Memory B cell (primary cell): ENCODE results near the gene ATP10A.

ENCODE experiments used
- ATAC-seq: fragments of 150-1000 bp; cut with Tn5 transposase; 2 replicates; pipeline ENCODE4 v1.10.0; 2021; ENCODE audit warnings: low read depth, mild to moderate bottlenecking, moderate library complexity
- DNase-seq, 2 donors: peaks; one replicate each; pipeline ENCODE4 v3.0.0; 2022; ENCODE audit warnings: low spot score in 2 of 2
- H3K27ac Mint-ChIP-seq: one replicate; pipeline ENCODE4 v1.8.0; 2022; ENCODE audit warnings: mild to moderate bottlenecking, moderate library complexity, mixed read lengths
- H3K27me3 Mint-ChIP-seq: one replicate; pipeline ENCODE4 v1.8.0; 2022; ENCODE audit warnings: mixed read lengths
- H3K36me3 Mint-ChIP-seq: one replicate; pipeline ENCODE4 v1.8.0; 2022; ENCODE audit warnings: mild to moderate bottlenecking, mixed read lengths
- H3K4me1 Mint-ChIP-seq: one replicate; pipeline ENCODE4 v1.8.0; 2022; ENCODE audit warnings: mixed read lengths
- H3K4me3 Mint-ChIP-seq: one replicate; pipeline ENCODE4 v1.8.0; 2022; ENCODE audit warnings: mild to moderate bottlenecking, moderate library complexity, mixed read lengths
- H3K9me3 Mint-ChIP-seq: one replicate; pipeline ENCODE4 v1.8.0; 2022; ENCODE audit warnings: mixed read lengths

ATP10A gene

GRCh38 chr15:25795712-25796111 lies 67.4 kb downstream of the ATP10A start:
- Mint-ChIP-seq H3K9me3 (no peaks in the 10 kb centered on the region), H3K4me3 (no peak overlapping the region), H3K27me3 (peaks cover 9% of the 10 kb centered on the region), H3K27ac (no peak overlapping the region), H3K4me1 (peaks cover 14% of the 10 kb centered on the region), H3K36me3 (no peaks in the 10 kb centered on the region)
- DNase-seq (no peak), ATAC-seq (no peak)

DNA sequence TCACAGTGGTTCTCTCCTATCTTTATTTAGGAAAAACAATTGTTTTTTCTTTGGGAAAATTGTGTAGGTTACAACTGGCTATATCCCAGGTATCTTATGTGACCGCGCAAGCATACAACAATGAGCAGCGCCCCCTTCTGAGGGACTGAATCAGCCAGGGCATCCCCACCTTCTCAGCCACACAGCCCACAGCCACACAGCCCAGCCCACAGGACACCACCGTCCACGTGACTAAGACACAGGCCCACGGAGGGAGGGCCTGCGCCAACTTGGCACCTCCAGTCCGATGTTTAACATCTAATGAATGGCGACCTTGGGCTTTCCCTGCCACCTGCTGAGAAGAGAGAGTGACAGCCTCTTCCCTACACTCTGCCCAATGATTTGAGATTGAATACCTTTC lies 68.1 kb downstream of the ATP10A start:
- ATAC-seq: no peak
- no peak overlapping the region for H3K4me3 Mint-ChIP-seq
- no peaks in the 10 kb centered on the region for H3K9me3 Mint-ChIP-seq
- no peak for DNase-seq
- H3K27me3 Mint-ChIP-seq: peaks cover 6% of the 10 kb centered on the region
- H3K4me1 Mint-ChIP-seq: peaks cover 12% of the 10 kb centered on the region
- no peaks in the 10 kb centered on the region for H3K36me3 Mint-ChIP-seq
- no peak overlapping the region for H3K27ac Mint-ChIP-seq

- H3K27me3 Mint-ChIP-seq: no peaks in the 10 kb centered on the region
- H3K4me3 Mint-ChIP-seq: no peak overlapping the region
- no peak overlapping the region for H3K27ac Mint-ChIP-seq
- peaks cover 8% of the 10 kb centered on the region for H3K4me1 Mint-ChIP-seq
- no peaks in the 10 kb centered on the region for H3K9me3 Mint-ChIP-seq
- ATAC-seq (peak; percentile 86), DNase-seq (no peak)
- H3K36me3 Mint-ChIP-seq: no peaks in the 10 kb centered on the region
Observed at GRCh38 chr15:25793354-25794050, 69.6 kb downstream of the ATP10A start.

DNA sequence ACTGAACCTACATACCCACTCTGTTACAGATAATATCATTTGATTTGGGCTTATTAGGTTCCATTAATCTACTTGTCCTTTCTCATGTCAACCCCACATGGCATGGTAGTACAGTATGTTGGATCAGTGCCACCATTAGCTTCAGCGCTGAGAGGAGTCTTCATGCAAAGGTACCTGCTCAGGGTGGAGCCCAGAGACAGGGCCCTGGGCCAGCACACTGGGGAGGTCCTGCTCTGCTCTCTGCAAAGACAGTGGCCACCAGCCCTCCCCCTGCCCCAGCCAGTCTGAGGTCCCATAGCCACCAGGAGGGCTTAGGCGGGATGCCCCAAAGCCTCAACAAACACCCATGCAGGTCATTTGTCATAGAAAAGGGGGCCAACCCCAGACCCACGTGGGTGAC lies 71.0 kb downstream of the ATP10A start:
- Mint-ChIP-seq H3K4me3 (no peak overlapping the region), H3K4me1 (peaks cover 8% of the 10 kb centered on the region), H3K36me3 (no peaks in the 10 kb centered on the region), H3K27ac (no peak overlapping the region), H3K27me3 (no peaks in the 10 kb centered on the region), H3K9me3 (no peaks in the 10 kb centered on the region)
- ATAC-seq: no peak
- no peak for DNase-seq

GRCh38 chr15:25790000-25790660 lies 73.0 kb downstream of the ATP10A start:
- Mint-ChIP-seq H3K27ac (no peak overlapping the region), H3K4me3 (no peak overlapping the region), H3K36me3 (no peaks in the 10 kb centered on the region), H3K9me3 (no peaks in the 10 kb centered on the region), H3K27me3 (no peaks in the 10 kb centered on the region), H3K4me1 (peaks cover 5% of the 10 kb centered on the region)
- DNase-seq (no peak), ATAC-seq (no peak)

DNA sequence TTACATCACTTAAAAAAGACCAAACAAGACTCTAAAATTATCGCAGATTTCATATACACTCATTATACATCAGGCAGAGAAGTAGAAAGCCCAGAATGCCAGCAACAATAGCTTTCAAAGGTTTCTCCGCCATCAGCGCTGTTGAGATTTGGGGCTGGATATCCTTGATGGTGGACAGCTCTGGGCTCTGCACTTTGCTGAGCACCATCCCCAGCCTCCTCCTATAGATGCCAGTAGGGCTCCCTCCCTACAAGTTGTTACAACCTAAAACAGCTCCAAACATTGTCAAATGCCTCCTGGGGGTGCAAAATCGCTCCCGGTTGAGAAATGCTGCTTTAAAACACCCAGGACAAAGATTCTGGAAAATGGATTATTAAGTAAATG lies 73.5 kb downstream of the ATP10A start:
- Mint-ChIP-seq H3K36me3 (no peaks in the 10 kb centered on the region), H3K4me3 (no peak overlapping the region), H3K4me1 (peaks cover 4% of the 10 kb centered on the region), H3K27me3 (no peaks in the 10 kb centered on the region), H3K27ac (no peak overlapping the region), H3K9me3 (no peaks in the 10 kb centered on the region)
- DNase-seq (no peak), ATAC-seq (no peak)

DNA sequence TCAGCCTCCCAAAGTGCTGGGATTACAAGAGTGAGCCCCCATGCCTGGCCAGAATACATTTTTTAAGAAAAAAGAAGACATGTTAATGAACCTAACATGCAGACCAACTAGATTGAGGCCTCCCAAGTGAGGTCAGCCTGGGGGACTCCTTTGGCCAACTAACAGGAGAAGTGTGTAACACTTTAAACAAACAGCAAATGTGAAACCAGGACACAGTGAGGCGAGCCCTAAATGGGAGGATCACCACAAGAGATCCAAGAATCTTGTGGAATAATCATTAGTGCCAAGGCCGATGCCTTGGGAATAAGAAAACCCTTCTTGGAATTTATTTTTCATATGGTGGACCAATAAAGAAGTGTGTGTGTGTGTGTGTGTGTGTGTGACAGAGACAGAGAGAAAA lies 73.9 kb downstream of the ATP10A start:
- H3K27me3 Mint-ChIP-seq: no peaks in the 10 kb centered on the region
- DNase-seq (no peak), ATAC-seq (no peak)
- H3K9me3 Mint-ChIP-seq: no peaks in the 10 kb centered on the region
- H3K36me3 Mint-ChIP-seq: no peaks in the 10 kb centered on the region
- peaks cover 4% of the 10 kb centered on the region for H3K4me1 Mint-ChIP-seq
- H3K4me3 Mint-ChIP-seq: no peak overlapping the region
- H3K27ac Mint-ChIP-seq: no peak overlapping the region

DNA sequence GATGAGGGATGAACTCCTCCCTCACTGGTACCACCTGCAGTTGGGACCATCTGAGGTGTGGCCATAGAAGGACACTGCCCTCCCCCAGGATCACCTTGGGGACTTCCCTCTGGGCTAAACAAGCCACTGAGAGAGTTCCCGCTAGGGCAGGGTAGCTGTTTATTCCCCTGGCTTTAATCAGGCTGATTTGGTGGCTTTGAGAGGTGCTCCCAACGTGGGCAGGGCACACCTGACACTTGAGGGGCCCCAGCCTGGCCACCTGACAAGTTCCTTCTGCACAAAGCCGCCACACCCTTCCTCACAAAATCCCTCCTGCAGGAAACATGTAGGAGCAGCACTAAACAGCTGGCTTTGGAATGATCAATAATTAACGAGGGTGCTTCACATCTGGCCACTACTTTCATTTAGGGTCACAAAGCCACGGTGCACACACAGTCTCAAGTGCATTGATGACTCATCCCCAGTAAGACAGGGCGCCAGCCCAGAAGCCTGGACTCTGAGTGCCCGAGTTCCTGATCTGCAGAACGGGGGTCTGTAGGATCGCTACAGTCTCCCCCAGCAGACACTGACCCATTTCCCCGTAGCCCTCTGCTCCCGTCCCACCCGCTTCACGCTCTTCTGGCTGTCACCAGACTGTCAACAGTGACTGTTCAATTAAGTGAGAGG lies 75.1 kb downstream of the ATP10A start:
- DNase-seq (no peak), ATAC-seq (no peak)
- H3K36me3 Mint-ChIP-seq: no peaks in the 10 kb centered on the region
- H3K27ac Mint-ChIP-seq: no peak overlapping the region
- H3K9me3 Mint-ChIP-seq: no peaks in the 10 kb centered on the region
- no peak overlapping the region for H3K4me3 Mint-ChIP-seq
- H3K27me3 Mint-ChIP-seq: no peaks in the 10 kb centered on the region
- H3K4me1 Mint-ChIP-seq: no peaks in the 10 kb centered on the region

GRCh38 chr15:25787381-25787780 lies 75.7 kb downstream of the ATP10A start:
- H3K9me3 Mint-ChIP-seq: no peaks in the 10 kb centered on the region
- no peak overlapping the region for H3K4me3 Mint-ChIP-seq
- no peaks in the 10 kb centered on the region for H3K4me1 Mint-ChIP-seq
- no peaks in the 10 kb centered on the region for H3K27me3 Mint-ChIP-seq
- H3K27ac Mint-ChIP-seq: no peak overlapping the region
- ATAC-seq (no peak), DNase-seq (no peak)
- H3K36me3 Mint-ChIP-seq: no peaks in the 10 kb centered on the region

- H3K4me3 Mint-ChIP-seq: no peak overlapping the region
- no peak for DNase-seq
- ATAC-seq: no peak
- H3K36me3 Mint-ChIP-seq: no peaks in the 10 kb centered on the region
- no peaks in the 10 kb centered on the region for H3K9me3 Mint-ChIP-seq
- no peak overlapping the region for H3K27ac Mint-ChIP-seq
- H3K27me3 Mint-ChIP-seq: no peaks in the 10 kb centered on the region
- H3K4me1 Mint-ChIP-seq: no peaks in the 10 kb centered on the region
Observed at GRCh38 chr15:25786040-25786439, 77.1 kb downstream of the ATP10A start.

DNA sequence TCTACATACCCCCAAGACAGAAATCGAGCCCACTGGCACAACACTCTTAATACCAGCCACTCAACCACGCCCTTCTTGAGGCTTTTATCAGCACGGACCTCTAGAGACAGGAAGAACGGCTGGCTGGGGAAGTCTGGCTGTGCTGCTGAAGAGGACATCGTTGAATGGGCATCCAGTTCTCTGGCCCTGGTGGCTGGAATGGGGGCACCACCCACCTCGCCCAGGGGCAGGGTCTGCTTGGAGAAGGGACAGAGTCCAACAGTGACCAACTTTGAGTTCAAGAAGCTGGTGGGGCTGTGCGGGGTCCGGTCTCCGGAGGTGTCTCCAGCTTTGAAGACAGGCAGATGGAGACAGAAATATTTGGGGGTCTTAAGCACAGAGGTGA lies 77.5 kb downstream of the ATP10A start:
- Mint-ChIP-seq H3K36me3 (no peaks in the 10 kb centered on the region), H3K27ac (no peak overlapping the region), H3K4me1 (no peaks in the 10 kb centered on the region), H3K4me3 (no peak overlapping the region), H3K27me3 (no peaks in the 10 kb centered on the region), H3K9me3 (no peaks in the 10 kb centered on the region)
- no peak for ATAC-seq
- DNase-seq: no peak

DNA sequence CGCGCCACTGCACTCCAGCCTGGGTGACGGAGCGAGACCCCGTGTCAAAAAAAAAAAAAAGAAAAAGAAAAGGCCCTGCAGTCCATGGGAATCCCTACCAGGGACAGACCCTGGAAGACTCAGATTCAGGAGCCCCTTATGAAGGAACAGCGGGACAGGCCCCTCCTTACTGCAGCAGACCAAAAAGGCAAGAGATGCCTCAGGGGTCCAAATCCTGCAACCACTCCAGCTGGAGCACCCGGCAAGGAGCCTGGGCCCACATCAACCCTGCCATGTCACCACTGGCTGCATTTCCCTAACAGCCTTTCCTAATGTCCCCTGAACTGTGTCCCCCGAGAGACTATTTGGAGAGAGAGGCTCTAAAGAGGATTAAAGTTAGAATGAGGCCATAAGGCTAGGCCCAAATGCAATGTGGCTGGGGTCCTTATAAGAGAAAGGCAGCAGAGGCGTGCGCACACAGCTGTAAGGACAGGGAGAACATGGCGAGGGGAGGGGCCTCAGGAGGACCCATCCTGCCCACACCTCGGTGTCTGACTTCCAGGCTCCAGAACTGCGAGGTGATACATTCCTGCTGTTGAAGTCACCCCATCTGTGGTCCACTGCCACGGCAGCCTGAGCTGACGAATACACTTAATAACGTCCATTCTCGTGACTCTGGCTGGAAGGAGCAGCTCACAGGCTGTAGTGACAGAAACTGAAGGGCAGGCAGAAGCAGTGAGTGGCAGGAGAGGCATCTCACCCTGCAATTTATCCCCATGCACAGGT lies 78.1 kb downstream of the ATP10A start:
- no peaks in the 10 kb centered on the region for H3K4me1 Mint-ChIP-seq
- no peak overlapping the region for H3K4me3 Mint-ChIP-seq
- H3K9me3 Mint-ChIP-seq: no peaks in the 10 kb centered on the region
- no peak for ATAC-seq
- DNase-seq: no peak
- no peak overlapping the region for H3K27ac Mint-ChIP-seq
- H3K36me3 Mint-ChIP-seq: no peaks in the 10 kb centered on the region
- H3K27me3 Mint-ChIP-seq: no peaks in the 10 kb centered on the region

DNA sequence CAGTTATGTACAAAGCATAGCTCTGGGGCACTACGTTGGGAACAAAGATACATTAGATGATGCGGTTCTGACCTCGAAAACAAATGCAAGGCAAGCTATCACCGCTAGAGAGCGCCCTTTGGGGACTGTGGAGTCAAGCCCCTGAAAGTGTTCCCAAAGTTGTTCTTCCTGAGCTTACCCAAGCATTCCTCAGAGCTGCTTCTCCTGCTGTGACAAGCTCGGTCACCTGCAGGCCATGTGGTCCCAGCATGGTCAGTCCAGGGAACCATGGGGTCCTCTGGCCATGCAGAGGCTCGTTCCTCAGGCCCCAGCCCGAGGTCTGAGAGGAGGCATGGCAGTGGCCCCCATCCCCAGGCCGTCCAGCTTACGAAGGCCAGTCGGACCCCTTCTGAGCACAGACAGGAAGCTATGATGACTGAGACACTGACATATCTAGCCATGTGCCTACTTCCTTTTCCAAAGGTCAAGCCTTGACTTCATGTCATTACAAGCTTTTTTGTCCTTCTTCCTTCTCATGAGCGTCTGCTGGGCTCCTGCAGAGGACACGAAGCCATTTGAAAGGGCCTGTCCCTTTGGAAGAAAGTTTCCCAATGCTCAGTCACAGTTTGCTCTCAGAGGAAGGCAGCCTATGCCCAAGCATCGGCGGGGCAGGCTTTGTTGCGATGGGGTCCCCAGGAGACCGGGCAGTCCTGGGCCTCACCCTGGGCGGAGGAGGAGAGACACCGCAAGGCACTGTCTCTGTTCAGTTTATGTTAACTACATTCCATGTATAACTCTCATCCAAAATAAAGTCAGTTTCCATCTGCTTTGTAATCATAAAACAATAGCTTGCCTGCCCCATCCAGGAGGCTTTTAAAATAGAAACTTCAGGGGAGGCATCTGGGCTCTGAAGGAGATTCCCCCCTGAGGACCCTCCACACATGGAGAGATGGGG lies 79.3 kb downstream of the ATP10A start:
- Mint-ChIP-seq H3K4me3 (no peak overlapping the region), H3K4me1 (no peaks in the 10 kb centered on the region), H3K27me3 (no peaks in the 10 kb centered on the region), H3K9me3 (no peaks in the 10 kb centered on the region), H3K36me3 (no peaks in the 10 kb centered on the region), H3K27ac (no peak overlapping the region)
- DNase-seq: no peak
- ATAC-seq: no peak
